Iris pigment epithelial cell (primary cell): ENCODE data around the gene OR2M3.
"Not testable (repeated sequence)": the region's sequence is repeated elsewhere in the genome, so short reads cannot be mapped to it uniquely, and the experiment has no call there.

Source experiments
- DNase-seq: peaks from one replicate; pipeline ENCODE4 v3.0.0-alpha.2; 2011; ENCODE audit warnings: low read depth

The OR2M3 gene, protein sequence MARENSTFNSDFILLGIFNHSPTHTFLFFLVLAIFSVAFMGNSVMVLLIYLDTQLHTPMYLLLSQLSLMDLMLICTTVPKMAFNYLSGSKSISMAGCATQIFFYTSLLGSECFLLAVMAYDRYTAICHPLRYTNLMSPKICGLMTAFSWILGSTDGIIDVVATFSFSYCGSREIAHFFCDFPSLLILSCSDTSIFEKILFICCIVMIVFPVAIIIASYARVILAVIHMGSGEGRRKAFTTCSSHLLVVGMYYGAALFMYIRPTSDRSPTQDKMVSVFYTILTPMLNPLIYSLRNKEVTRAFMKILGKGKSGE

GRCh38 chr1:248196965-248197364, at the start of gene OR2M3:
Gene OR2M3 (plus strand): TSS chr1:248197265. CDS start chr1:248203068, 5,803 bp downstream.
- no peak for DNase-seq

DNA sequence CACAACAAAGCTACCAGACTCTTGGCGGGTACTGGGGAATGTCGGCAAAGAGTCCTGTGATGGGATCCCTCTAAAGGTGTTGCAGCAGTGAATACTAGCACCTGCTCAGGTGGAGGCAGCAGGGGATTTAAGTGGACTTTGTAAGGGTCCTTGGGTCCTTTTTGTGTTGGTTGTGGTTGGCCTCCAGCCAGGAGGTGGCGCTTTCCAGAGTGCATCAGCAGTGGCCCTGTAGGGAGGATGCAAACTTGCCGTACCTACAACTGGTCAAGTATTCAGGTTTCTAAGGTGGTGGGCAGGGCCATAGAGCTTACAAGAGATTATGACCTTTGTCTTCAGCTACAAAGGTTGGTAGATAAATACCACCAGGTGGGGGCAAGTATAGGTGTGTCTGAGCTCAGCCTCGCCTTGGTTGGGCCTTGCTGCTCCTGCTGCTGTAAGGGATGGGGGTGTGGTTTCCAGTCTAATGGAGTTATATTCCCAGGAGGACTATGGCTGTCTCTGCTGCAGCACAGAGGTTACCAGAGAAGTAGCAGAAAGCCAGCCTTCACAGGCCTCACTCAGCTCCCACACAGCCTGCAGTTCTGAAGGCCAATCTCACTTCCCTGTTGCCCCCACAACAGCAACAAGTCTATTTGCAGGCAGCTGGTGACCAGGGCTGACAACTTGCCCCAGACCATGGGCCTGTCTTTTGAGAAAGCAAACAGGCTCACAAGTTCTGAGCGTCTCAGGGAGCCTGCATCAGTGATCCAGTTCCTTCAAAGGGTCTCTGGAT, 44.8 kb upstream of the OR2M3 start:
- no peak for DNase-seq

DNA sequence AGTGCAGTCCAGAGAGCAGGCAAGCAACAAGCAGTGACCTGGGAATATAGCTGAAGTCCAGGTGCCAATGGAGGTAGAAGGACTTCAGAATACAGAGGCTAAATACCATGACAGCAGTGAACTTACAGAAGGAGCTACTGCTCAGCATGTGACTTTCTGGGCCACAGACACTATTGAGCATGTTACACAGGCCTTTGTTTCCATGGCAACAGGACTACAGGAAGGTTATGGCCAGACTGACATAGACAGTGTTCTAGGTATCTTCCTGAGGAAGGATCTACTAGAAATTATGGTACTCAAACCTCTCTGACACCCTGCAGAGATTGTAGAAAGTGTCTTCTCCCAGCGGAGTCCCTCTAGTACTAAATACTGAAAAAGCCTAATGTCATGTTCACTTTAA, 41.1 kb upstream of the OR2M3 start:
- no peak for DNase-seq

- DNase-seq: no peak
Measured at GRCh38 chr1:248158758-248159157, 38.3 kb upstream of the OR2M3 start.

DNA sequence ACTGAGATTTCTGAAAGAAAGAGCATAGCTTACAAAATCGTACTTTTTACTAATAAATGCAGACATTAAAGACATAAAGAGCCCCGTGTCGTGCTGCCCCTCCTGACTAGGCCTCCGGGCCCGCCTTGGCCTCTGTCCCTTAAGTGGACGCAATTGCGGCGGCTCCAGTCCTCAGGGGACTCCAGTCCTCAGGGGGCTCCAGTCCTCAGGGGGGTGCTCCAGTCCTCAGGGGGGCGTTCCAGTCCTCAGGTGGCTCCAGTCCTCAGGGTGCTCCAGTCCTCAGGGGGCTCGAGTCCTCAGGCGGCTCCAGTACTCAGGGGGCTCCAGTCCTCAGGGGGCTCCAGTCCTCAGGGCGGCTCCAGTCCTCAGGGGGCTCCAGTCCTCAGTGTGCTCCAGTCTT, 33.0 kb upstream of the OR2M3 start:
- no peak for DNase-seq

GRCh38 chr1:248165186-248165585, 31.9 kb upstream of the OR2M3 start:
- DNase-seq: no peak

DNA sequence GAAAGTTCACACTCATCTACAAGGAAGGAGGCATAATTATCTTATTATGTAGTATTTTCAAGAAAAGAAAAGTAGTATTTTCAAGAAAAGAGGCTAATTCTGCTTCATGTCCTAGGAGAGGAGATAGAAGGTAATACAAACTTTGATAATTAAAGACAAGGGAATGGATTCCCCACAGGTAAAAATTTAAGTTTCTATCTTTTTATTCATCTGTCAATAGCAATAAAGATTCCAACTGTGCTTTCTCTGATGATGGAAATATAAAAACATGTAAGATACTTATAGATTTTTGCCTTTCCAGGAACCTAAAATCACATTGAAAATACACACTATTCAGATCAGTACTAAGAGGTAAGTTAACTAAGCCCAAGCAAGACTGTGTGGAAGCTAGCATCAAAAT, 22.5 kb upstream of the OR2M3 start, which contains the start of gene OR2M2:
OR2M2 (plus strand) TSS at position 301 of the 400 bp plus-strand sequence. CDS start 5,165 bp downstream, outside the sequence.
- no peak for DNase-seq

DNA sequence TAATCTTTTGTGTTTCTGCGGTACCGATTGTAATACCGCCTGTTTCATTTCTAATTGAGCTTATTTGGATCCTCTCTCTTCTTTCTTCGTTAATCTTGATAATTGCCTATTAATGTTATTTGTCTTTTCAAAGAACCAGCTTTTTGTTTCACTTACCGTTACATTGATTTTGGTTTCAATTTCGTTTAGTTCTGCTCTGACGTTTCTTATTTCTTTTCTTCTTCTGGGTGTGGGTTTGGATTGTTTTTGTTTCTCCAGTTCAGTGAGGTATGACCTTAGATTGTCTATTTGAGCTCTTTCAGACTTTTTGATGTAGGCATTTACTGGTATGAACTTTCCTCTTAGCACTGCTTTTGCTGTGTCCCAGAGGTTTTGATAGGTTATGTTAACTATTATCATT, 13.1 kb upstream of the OR2M3 start:
- DNase-seq: no peak

GRCh38 chr1:248187363-248187762, 9.7 kb upstream of the OR2M3 start:
- no peak for DNase-seq

DNA sequence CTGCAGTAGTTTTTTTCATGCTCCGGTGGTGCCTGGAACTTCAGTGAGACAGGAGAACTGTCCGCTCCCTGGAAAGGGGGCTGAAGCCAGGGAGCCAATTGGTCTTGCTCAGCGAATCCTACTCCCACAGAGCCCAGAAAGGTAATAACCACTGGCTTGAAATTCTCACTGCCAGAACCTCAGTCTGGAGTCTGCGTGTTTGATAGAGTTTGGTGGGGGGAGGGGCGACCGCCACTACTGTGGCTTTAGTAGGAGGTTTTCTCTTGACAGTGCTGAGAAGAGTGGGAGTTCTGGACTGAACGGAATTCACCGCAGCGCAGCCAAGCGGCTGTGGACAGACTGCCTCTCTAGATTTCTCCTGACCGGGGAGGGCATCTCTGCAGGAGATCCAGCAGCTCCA, 8.0 kb upstream of the OR2M3 start:
- DNase-seq: no peak

- DNase-seq: no peak
Measured at GRCh38 chr1:248194117-248194516, 2.9 kb upstream of the OR2M3 start.

- no peak for DNase-seq
Measured at GRCh38 chr1:248215880-248216279, 18.8 kb downstream of the OR2M3 start.

GRCh38 chr1:248225537-248225936, 28.5 kb downstream of the OR2M3 start:
- no peak for DNase-seq

- DNase-seq: no peak
Measured at GRCh38 chr1:248229360-248229908, 32.4 kb downstream of the OR2M3 start.

- no peak for DNase-seq
Measured at GRCh38 chr1:248231117-248231516, 34.1 kb downstream of the OR2M3 start, which contains the start of gene OR2M4. Gene OR2M4 (plus strand): TSS chr1:248231417. CDS start chr1:248238929, 7,512 bp downstream.

DNA sequence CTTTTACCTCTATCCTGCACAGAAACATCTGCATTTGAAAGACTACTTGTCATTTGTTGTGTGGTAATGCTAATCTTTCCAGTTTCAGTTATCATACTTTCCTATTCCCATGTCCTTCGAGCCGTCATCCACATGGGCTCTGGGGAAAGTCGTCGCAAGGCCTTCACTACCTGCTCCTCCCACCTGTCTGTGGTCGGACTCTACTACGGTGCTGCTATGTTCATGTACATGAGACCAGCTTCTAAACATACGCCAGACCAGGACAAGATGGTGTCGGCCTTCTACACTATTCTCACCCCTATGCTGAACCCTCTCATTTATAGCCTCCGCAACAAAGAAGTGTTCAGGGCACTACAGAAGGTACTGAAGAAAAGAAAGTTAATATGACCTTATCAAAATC, 42.4 kb downstream of the OR2M3 start:
- no peak for DNase-seq

DNA sequence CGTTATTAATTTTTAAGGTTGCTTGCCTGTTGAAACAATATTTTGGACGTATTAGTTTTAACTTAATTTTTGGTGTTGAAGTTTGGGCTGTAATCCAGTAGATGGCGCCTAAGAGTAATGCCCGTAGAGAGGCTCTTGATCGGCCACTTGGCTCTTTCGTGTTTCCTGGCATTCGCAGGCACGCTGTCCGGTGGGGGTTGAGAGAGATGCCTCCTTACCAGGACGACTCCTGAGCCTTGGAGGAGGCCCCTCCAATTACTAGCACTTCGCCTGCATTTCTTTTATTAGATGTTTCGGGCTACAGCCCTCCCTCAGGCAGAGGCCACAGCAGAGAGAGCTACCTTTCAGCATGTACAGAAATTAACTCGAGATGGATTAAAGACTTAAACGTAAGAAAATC, 46.1 kb downstream of the OR2M3 start:
- peak; percentile 17 for DNase-seq

DNA sequence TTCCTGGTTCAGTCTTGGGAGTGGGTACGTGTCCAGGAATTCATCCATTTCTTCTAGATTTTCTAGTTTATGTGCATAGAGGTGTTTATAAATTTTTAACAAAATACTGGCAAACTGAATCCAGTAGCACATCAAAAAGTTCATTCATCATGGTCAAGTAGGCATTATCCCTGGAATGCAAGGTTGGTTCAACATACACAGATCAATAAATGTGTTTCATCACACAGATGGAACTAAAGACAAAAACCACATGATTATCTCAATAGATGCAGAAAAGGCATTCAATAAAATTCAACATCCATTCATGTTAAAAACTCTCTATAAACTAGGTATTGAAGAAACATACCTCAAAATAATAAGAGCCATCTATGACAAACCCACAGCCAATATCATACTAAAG, 62.2 kb downstream of the OR2M3 start:
- DNase-seq: not testable (repeated sequence)
